GM12873 (cell line): ENCODE results near the gene ADAP1.

Source experiments
- CTCF ChIP-seq: IDR thresholded peaks from 2 replicates; pipeline ENCODE4 v1.5.1; 2012; ENCODE audit warnings: low read depth, mild to moderate bottlenecking, moderate library complexity, low read length, control low read depth; ENCODE audit not compliant: insufficient read depth; ENCODE audit errors: missing control alignments

The ADAP1 gene

GRCh38 chr7:921071-921461, 33.4 kb downstream of the ADAP1 start:
- no peak for TF ChIP-seq CTCF

- TF ChIP-seq CTCF, result no peak
Observed at GRCh38 chr7:920351-921070, 34.0 kb downstream of the ADAP1 start.

GRCh38 chr7:919924-920341, 34.5 kb downstream of the ADAP1 start:
- TF ChIP-seq CTCF, result no peak

GRCh38 chr7:919114-919442, 35.4 kb downstream of the ADAP1 start:
- TF ChIP-seq CTCF, result no peak

- TF ChIP-seq CTCF, result no peak
Observed at GRCh38 chr7:918441-919113, 35.9 kb downstream of the ADAP1 start.

GRCh38 chr7:918118-918425, 36.4 kb downstream of the ADAP1 start:
- TF ChIP-seq CTCF, result no peak

- TF ChIP-seq CTCF, result no peak
Observed at GRCh38 chr7:917255-918117, 37.0 kb downstream of the ADAP1 start.
